RWPE2 (cell line): ENCODE measurements around the gene ACTA2.

ENCODE experiments used
- ATAC-seq: fragments of 200-7000 bp; cut with Tn5 transposase; 3 replicates; pipeline ENCODE4 v1.9.1; 2021; ENCODE audit warnings: low read depth
- DNase-seq: peaks from one replicate; pipeline ENCODE4 v3.0.0-alpha.2; 2020; ENCODE audit warnings: low spot score
- H3K27ac ChIP-seq: fragments of 450-650 bp; 2 replicates; pipeline ENCODE4 v1.5.1; 2017; ENCODE audit warnings: mild to moderate bottlenecking; ENCODE audit not compliant: poor library complexity, severe bottlenecking
- H3K27me3 ChIP-seq: fragments of 250-450 bp; sonication (Bioruptor Pico); 2 replicates; pipeline ENCODE4 v1.5.1; 2021; ENCODE audit warnings: mild to moderate bottlenecking, moderate library complexity; ENCODE audit not compliant: insufficient read depth, poor library complexity, severe bottlenecking
- H3K36me3 ChIP-seq: fragments of 250-450 bp; sonication (Bioruptor Pico); 2 replicates; pipeline ENCODE4 v1.5.1; 2020; ENCODE audit warnings: low read depth, mild to moderate bottlenecking, moderate library complexity
- H3K4me1 ChIP-seq: fragments of 250-450 bp; sonication (Bioruptor Pico); 2 replicates; pipeline ENCODE4 v1.5.1; 2021; ENCODE audit warnings: mild to moderate bottlenecking, moderate library complexity; ENCODE audit not compliant: insufficient read depth, poor library complexity, severe bottlenecking
- H3K4me3 ChIP-seq: fragments of 250-450 bp; sonication (Bioruptor Pico); 2 replicates; pipeline ENCODE4 v1.5.1; 2021; ENCODE audit warnings: mild to moderate bottlenecking, moderate library complexity; ENCODE audit not compliant: severe bottlenecking
- H3K9me3 ChIP-seq: fragments of 250-450 bp; sonication (Bioruptor Pico); 2 replicates; pipeline ENCODE4 v1.5.1; 2021; ENCODE audit warnings: mild to moderate bottlenecking, moderate library complexity; ENCODE audit not compliant: severe bottlenecking
- CTCF ChIP-seq: fragments of 450-650 bp; IDR thresholded peaks from one replicate; pipeline ENCODE4 v1.5.1; 2017; ENCODE audit warnings: mild to moderate bottlenecking, moderate library complexity; ENCODE audit not compliant: poor library complexity, severe bottlenecking

The ACTA2 gene

GRCh38 chr10:88916231-88916630, 36.3 kb downstream of the ACTA2 start:
- no peak overlapping the region for H3K27ac ChIP-seq
- H3K4me3 ChIP-seq: no peak overlapping the region
- DNase-seq (no peak), ATAC-seq (no peak)
- H3K27me3 ChIP-seq: no peaks in the 10 kb centered on the region
- TF ChIP-seq CTCF: no peak
- H3K9me3 ChIP-seq: no peaks in the 10 kb centered on the region
- H3K4me1 ChIP-seq: peaks cover 3% of the 10 kb centered on the region
- H3K36me3 ChIP-seq: no peaks in the 10 kb centered on the region

GRCh38 chr10:88915781-88916180, 36.8 kb downstream of the ACTA2 start:
- Histone ChIP-seq H3K36me3 (no peaks in the 10 kb centered on the region), H3K27ac (no peak overlapping the region), H3K4me3 (no peak overlapping the region), H3K27me3 (no peaks in the 10 kb centered on the region), H3K4me1 (peaks cover under 1% of the 10 kb centered on the region), H3K9me3 (no peaks in the 10 kb centered on the region)
- no peak for TF ChIP-seq CTCF
- no peak for DNase-seq
- no peak for ATAC-seq

GRCh38 chr10:88913788-88914187, 38.8 kb downstream of the ACTA2 start:
- H3K27ac ChIP-seq: no peak overlapping the region
- H3K36me3 ChIP-seq: no peaks in the 10 kb centered on the region
- no peaks in the 10 kb centered on the region for H3K9me3 ChIP-seq
- ATAC-seq: no peak
- no peaks in the 10 kb centered on the region for H3K27me3 ChIP-seq
- no peak overlapping the region for H3K4me3 ChIP-seq
- H3K4me1 ChIP-seq: no peaks in the 10 kb centered on the region
- TF ChIP-seq CTCF: no peak
- no peak for DNase-seq

GRCh38 chr10:88913127-88913526, 39.4 kb downstream of the ACTA2 start:
- no peak for ATAC-seq
- TF ChIP-seq CTCF: no peak
- no peak overlapping the region for H3K27ac ChIP-seq
- no peak overlapping the region for H3K4me3 ChIP-seq
- no peaks in the 10 kb centered on the region for H3K27me3 ChIP-seq
- no peaks in the 10 kb centered on the region for H3K9me3 ChIP-seq
- no peaks in the 10 kb centered on the region for H3K36me3 ChIP-seq
- no peak for DNase-seq
- no peaks in the 10 kb centered on the region for H3K4me1 ChIP-seq

GRCh38 chr10:88911851-88912250, 40.7 kb downstream of the ACTA2 start:
- no peak for DNase-seq
- TF ChIP-seq CTCF: no peak
- Histone ChIP-seq H3K27ac (no peak overlapping the region), H3K9me3 (no peaks in the 10 kb centered on the region), H3K27me3 (no peaks in the 10 kb centered on the region), H3K4me1 (no peaks in the 10 kb centered on the region), H3K36me3 (no peaks in the 10 kb centered on the region), H3K4me3 (no peak overlapping the region)
- ATAC-seq: no peak
